OCI-LY1 (cell line): ENCODE data around the gene THRSP.

Experiments
- CTCF ChIP-seq: fragments of 200-600 bp; sonication (generic), shearing (Covaris generic); IDR thresholded peaks from 2 replicates; pipeline ENCODE4 v1.5.1; 2017; ENCODE audit warnings: mild to moderate bottlenecking, antibody characterized with exemption, low read length, moderate library complexity, mixed read lengths
- EZH2 ChIP-seq: fragments of 200-600 bp; sonication (generic), shearing (Covaris generic); IDR thresholded peaks from 2 replicates; pipeline ENCODE4 v1.8.0; 2017; ENCODE audit warnings: borderline replicate concordance, mixed run types, mild to moderate bottlenecking, antibody characterized with exemption, low read length, moderate library complexity, mixed read lengths

- TF ChIP-seq CTCF (no peak), EZH2 (no peak)
Observed at GRCh38 chr11:78100676-78101472, 37.2 kb downstream of the THRSP start.
